Activated naive CD8-positive, alpha-beta T cell treated with anti-CD3 and anti-CD28 coated beads for 36 hours (primary cell): ENCODE data around the gene SMPX. TPM values are rescaled to one million over a fixed set of nuclear protein-coding genes. Genes with fewer than 3 reads are reported as not detected.

Experiments used
- DNase-seq: peaks from one replicate; pipeline ENCODE4 v3.0.0; 2021
- H3K27ac Mint-ChIP-seq: one replicate; pipeline ENCODE4 v1.8.0; 2022; ENCODE audit warnings: mild to moderate bottlenecking, moderate library complexity, mixed read lengths
- H3K27me3 Mint-ChIP-seq: one replicate; pipeline ENCODE4 v1.8.0; 2022; ENCODE audit warnings: mild to moderate bottlenecking, mixed read lengths
- H3K36me3 Mint-ChIP-seq: one replicate; pipeline ENCODE4 v1.8.0; 2021; ENCODE audit warnings: mild to moderate bottlenecking, mixed read lengths
- H3K4me1 Mint-ChIP-seq: one replicate; pipeline ENCODE4 v1.8.0; 2021; ENCODE audit warnings: mixed read lengths
- H3K4me3 Mint-ChIP-seq: one replicate; pipeline ENCODE4 v1.8.0; 2022; ENCODE audit warnings: mild to moderate bottlenecking, moderate library complexity, mixed read lengths
- H3K9me3 Mint-ChIP-seq: one replicate; pipeline ENCODE4 v1.8.0; 2022; ENCODE audit warnings: mixed read lengths
- total RNA-seq, 2 experiments: library from RNA; stranded (reverse); gene quantifications; one replicate each; pipeline ENCODE4 v1.2.3, GENCODE V29; 2021

Gene SMPX
- total RNA-seq, 2 experiments from 2014 or later = not detected

DNA sequence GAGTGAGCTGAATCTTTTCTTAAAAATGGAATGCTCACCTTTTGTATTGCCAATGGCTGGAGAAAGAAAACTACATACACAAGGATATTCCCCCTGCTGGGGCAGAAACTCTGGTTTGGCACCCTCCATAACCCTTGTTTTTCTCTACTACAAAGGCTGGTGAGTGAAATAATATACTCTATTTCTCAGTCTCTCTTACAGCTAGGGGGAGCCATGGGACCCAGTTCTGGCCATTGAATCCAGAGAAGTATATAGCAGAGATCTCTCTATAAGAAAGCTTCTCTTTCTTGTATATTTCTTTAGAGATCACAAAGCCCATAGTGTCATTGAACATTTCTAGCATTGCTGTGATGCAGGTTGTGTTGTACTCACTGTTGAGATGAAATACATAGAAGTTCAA lies 49.8 kb downstream of the SMPX start:
- no peak overlapping the region for H3K4me3 Mint-ChIP-seq
- H3K4me1 Mint-ChIP-seq = no peaks in the 10 kb centered on the region
- no peaks in the 10 kb centered on the region for H3K9me3 Mint-ChIP-seq
- H3K27ac Mint-ChIP-seq = no peak overlapping the region
- H3K36me3 Mint-ChIP-seq = no peaks in the 10 kb centered on the region
- no peak for DNase-seq
- no peaks in the 10 kb centered on the region for H3K27me3 Mint-ChIP-seq

- Mint-ChIP-seq H3K4me1 (no peaks in the 10 kb centered on the region), H3K27me3 (no peaks in the 10 kb centered on the region), H3K4me3 (no peak overlapping the region), H3K9me3 (no peaks in the 10 kb centered on the region), H3K36me3 (no peaks in the 10 kb centered on the region), H3K27ac (no peak overlapping the region)
- DNase-seq = no peak
Observed at GRCh38 chrX:21705225-21705624, 52.7 kb downstream of the SMPX start.

- DNase-seq = no peak
- Mint-ChIP-seq H3K4me3 (no peak overlapping the region), H3K36me3 (no peaks in the 10 kb centered on the region), H3K27ac (no peak overlapping the region), H3K27me3 (no peaks in the 10 kb centered on the region), H3K4me1 (no peaks in the 10 kb centered on the region), H3K9me3 (no peaks in the 10 kb centered on the region)
Observed at GRCh38 chrX:21702725-21703124, 55.2 kb downstream of the SMPX start.

DNA sequence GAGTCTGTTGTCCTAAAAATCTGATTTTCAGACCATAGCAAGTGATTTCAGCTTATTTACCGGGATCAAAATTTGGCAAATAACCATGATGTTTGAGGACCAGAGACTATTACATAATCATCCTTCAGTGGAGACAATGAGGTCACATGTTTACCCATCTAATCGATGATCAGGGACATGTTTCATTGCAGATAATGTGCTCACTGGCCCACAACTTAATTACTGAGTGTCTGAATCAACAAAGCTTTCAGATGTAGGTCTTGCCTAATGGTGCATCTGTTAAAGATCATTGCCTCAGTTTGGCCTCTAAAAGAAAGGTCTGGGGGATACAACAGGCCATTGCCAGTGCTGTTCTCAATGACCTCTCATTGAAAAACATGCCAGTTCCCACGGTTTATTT lies 56.9 kb downstream of the SMPX start:
- no peak for DNase-seq
- H3K27ac Mint-ChIP-seq = no peak overlapping the region
- no peak overlapping the region for H3K4me3 Mint-ChIP-seq
- no peaks in the 10 kb centered on the region for H3K4me1 Mint-ChIP-seq
- H3K9me3 Mint-ChIP-seq = no peaks in the 10 kb centered on the region
- H3K27me3 Mint-ChIP-seq = no peaks in the 10 kb centered on the region
- no peaks in the 10 kb centered on the region for H3K36me3 Mint-ChIP-seq

- Mint-ChIP-seq H3K27ac (no peak overlapping the region), H3K4me1 (no peaks in the 10 kb centered on the region), H3K27me3 (no peaks in the 10 kb centered on the region), H3K4me3 (no peak overlapping the region), H3K9me3 (no peaks in the 10 kb centered on the region), H3K36me3 (no peaks in the 10 kb centered on the region)
- no peak for DNase-seq
Observed at GRCh38 chrX:21700275-21700674, 57.6 kb downstream of the SMPX start.

DNA sequence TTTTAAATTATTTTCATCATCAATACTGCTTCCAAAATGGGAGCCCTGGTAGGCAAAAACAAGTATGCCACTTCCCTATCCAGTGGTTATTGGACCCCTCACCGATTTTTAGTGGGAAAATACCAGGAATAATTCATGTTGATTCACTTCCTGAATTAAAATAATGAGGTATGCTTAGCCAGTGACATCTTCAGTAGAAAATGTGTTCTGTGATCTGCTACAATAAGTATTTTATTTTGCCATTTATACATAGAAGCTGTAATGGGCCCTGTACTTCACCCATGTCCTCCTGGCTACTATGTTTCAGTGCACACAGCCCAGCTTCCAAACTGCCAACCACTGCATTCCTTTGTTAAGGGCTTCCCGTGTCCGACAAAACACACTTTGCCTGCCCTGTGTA lies 58.8 kb downstream of the SMPX start:
- no peaks in the 10 kb centered on the region for H3K4me1 Mint-ChIP-seq
- H3K27ac Mint-ChIP-seq = no peak overlapping the region
- H3K4me3 Mint-ChIP-seq = no peak overlapping the region
- no peaks in the 10 kb centered on the region for H3K36me3 Mint-ChIP-seq
- DNase-seq = no peak
- no peaks in the 10 kb centered on the region for H3K9me3 Mint-ChIP-seq
- no peaks in the 10 kb centered on the region for H3K27me3 Mint-ChIP-seq

- Mint-ChIP-seq H3K4me1 (no peaks in the 10 kb centered on the region), H3K36me3 (no peaks in the 10 kb centered on the region), H3K27me3 (no peaks in the 10 kb centered on the region), H3K4me3 (no peak overlapping the region), H3K27ac (no peak overlapping the region), H3K9me3 (no peaks in the 10 kb centered on the region)
- DNase-seq = no peak
Observed at GRCh38 chrX:21698272-21698671, 59.6 kb downstream of the SMPX start.

GRCh38 chrX:21691512-21692018 lies 66.4 kb downstream of the SMPX start:
- Mint-ChIP-seq H3K36me3 (no peaks in the 10 kb centered on the region), H3K4me1 (no peaks in the 10 kb centered on the region), H3K9me3 (no peaks in the 10 kb centered on the region), H3K4me3 (no peak overlapping the region), H3K27me3 (no peaks in the 10 kb centered on the region), H3K27ac (no peak overlapping the region)
- no peak for DNase-seq

- DNase-seq = no peak
- no peak overlapping the region for H3K27ac Mint-ChIP-seq
- no peaks in the 10 kb centered on the region for H3K36me3 Mint-ChIP-seq
- no peaks in the 10 kb centered on the region for H3K9me3 Mint-ChIP-seq
- peaks cover 6% of the 10 kb centered on the region for H3K4me1 Mint-ChIP-seq
- H3K4me3 Mint-ChIP-seq = no peak overlapping the region
- H3K27me3 Mint-ChIP-seq = no peaks in the 10 kb centered on the region
Observed at GRCh38 chrX:21683941-21684340, 74.0 kb downstream of the SMPX start.

DNA sequence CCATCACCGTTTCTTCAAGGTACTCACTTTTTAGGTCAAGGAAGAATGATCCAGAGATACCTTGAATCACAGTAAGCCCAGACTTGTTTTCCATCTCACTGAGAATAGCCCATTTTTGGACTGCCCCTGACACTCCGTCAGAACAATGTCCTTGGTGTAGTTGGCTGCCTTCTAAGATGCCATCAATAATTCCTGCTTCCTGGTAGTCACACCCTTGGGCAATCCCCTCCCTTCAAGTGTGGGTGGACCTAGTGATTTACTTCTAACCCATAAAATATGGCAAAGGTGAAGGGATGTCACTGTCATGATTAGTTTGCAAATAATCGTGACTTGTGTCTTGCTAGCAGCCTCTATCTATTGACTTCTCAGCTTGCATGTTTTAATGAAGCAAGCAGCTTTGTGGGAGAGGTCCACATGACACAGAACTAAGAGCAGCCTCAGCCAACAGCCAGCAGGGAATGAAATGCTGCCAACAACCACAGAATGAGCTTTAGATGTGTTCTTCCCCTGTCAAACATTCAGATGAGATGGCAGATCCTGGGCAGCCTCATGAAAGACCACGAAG lies 79.8 kb downstream of the SMPX start:
- no peak overlapping the region for H3K27ac Mint-ChIP-seq
- H3K4me3 Mint-ChIP-seq = no peak overlapping the region
- no peaks in the 10 kb centered on the region for H3K9me3 Mint-ChIP-seq
- H3K36me3 Mint-ChIP-seq = no peaks in the 10 kb centered on the region
- H3K27me3 Mint-ChIP-seq = peaks cover 5% of the 10 kb centered on the region
- H3K4me1 Mint-ChIP-seq = no peaks in the 10 kb centered on the region
- DNase-seq = no peak

DNA sequence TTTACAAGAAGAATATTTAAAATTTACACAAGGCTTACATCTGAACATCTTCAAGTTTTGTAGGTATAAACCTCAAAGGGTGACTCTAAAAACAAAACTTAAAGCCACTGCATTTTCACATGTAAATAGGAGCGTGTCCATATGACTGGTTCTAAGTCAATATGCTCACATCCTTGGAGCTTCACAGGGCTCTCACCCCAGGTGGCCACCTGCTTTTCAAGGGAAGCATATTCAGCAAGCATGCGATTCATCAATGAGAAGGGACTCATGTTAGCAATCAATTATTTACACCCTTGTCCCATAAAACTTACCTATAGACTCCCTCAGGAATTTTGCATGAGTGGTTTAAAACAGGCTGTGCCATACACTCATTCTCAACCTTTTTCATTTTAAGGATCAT lies 82.0 kb downstream of the SMPX start:
- no peak for DNase-seq
- H3K36me3 Mint-ChIP-seq = no peaks in the 10 kb centered on the region
- no peak overlapping the region for H3K27ac Mint-ChIP-seq
- no peaks in the 10 kb centered on the region for H3K9me3 Mint-ChIP-seq
- no peak overlapping the region for H3K4me3 Mint-ChIP-seq
- H3K4me1 Mint-ChIP-seq = no peaks in the 10 kb centered on the region
- peaks cover 5% of the 10 kb centered on the region for H3K27me3 Mint-ChIP-seq

GRCh38 chrX:21674430-21675186 lies 83.3 kb downstream of the SMPX start:
- no peak overlapping the region for H3K4me3 Mint-ChIP-seq
- no peaks in the 10 kb centered on the region for H3K36me3 Mint-ChIP-seq
- no peak for DNase-seq
- H3K27ac Mint-ChIP-seq = no peak overlapping the region
- H3K9me3 Mint-ChIP-seq = no peaks in the 10 kb centered on the region
- no peaks in the 10 kb centered on the region for H3K4me1 Mint-ChIP-seq
- peaks cover 5% of the 10 kb centered on the region for H3K27me3 Mint-ChIP-seq

- no peak for DNase-seq
- H3K4me1 Mint-ChIP-seq = no peaks in the 10 kb centered on the region
- no peaks in the 10 kb centered on the region for H3K9me3 Mint-ChIP-seq
- H3K27ac Mint-ChIP-seq = no peak overlapping the region
- H3K27me3 Mint-ChIP-seq = peaks cover 4% of the 10 kb centered on the region
- H3K36me3 Mint-ChIP-seq = no peaks in the 10 kb centered on the region
- no peak overlapping the region for H3K4me3 Mint-ChIP-seq
Observed at GRCh38 chrX:21666679-21667078, 91.2 kb downstream of the SMPX start.

GRCh38 chrX:21666252-21666651 lies 91.7 kb downstream of the SMPX start:
- DNase-seq = no peak
- Mint-ChIP-seq H3K9me3 (no peaks in the 10 kb centered on the region), H3K36me3 (no peaks in the 10 kb centered on the region), H3K4me3 (no peak overlapping the region), H3K27me3 (peaks cover 4% of the 10 kb centered on the region), H3K27ac (no peak overlapping the region), H3K4me1 (no peaks in the 10 kb centered on the region)

GRCh38 chrX:21662761-21663160 lies 95.2 kb downstream of the SMPX start:
- peaks cover 9% of the 10 kb centered on the region for H3K27me3 Mint-ChIP-seq

DNA sequence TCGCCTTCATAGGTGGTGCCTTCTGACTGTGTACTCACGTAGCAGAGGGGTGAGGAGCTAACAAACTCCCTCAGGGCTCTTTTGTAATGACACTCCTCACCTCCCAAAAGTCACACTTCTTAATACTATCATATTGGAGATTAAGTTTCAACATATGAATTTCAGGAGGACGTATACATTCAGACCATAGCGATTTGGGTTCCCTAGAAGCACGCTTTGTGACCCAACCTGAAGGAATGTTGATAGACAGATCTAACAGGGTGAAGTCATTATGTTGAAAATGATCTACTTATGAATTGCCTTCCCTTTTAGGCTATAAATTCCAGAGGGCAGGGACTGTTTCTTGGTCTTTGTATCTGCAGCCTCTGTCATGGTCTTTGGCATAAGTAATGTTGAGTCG lies 96.6 kb downstream of the SMPX start:
- peaks cover 1% of the 10 kb centered on the region for H3K36me3 Mint-ChIP-seq
- no peak overlapping the region for H3K27ac Mint-ChIP-seq
- DNase-seq = no peak
- H3K9me3 Mint-ChIP-seq = no peaks in the 10 kb centered on the region
- H3K27me3 Mint-ChIP-seq = peaks cover 9% of the 10 kb centered on the region
- H3K4me1 Mint-ChIP-seq = peaks cover 2% of the 10 kb centered on the region
- no peak overlapping the region for H3K4me3 Mint-ChIP-seq

More at GRCh38 chrX:21662761-21663160, 95.2 kb downstream of the SMPX start:
- H3K4me1 Mint-ChIP-seq = no peaks in the 10 kb centered on the region
- no peak overlapping the region for H3K27ac Mint-ChIP-seq
- no peaks in the 10 kb centered on the region for H3K9me3 Mint-ChIP-seq
- H3K4me3 Mint-ChIP-seq = no peak overlapping the region
- no peak for DNase-seq
- H3K36me3 Mint-ChIP-seq = no peaks in the 10 kb centered on the region
